Esophagus muscularis mucosa (tissue), 4 donors: Measurements from ENCODE around the gene CFAP221. TPM values are rescaled to one million over a fixed set of nuclear protein-coding genes. Genes with fewer than 3 reads are reported as not detected.

ENCODE experiments used
- DNase-seq: peaks from one replicate; pipeline ENCODE4 v3.0.0-alpha.2; 2017; ENCODE audit errors: extremely low spot score
- H3K27ac ChIP-seq, 4 donors: fragments of 200-600 bp; sonication (generic); replicated peaks in 1 of 4; 1 replicate in 3 of 4; 2 replicates in 1 of 4; pipeline ENCODE4 v1.5.1; 2016 to 2019; ENCODE audit warnings: mild to moderate bottlenecking in 1 of 4
- H3K27me3 ChIP-seq, 4 donors: fragments of 200-600 bp; sonication (generic); one replicate each; pipeline versions ENCODE4 v1.5.1 to v1.6.0; 2016 to 2019
- H3K36me3 ChIP-seq, 4 donors: fragments of 200-600 bp; sonication (generic); one replicate each; pipeline ENCODE4 v1.5.1; 2016 to 2019
- H3K4me1 ChIP-seq, 4 donors: fragments of 200-600 bp; sonication (generic); one replicate each; pipeline ENCODE4 v1.5.1; 2016 to 2019
- H3K4me3 ChIP-seq, 4 donors: fragments of 200-600 bp; sonication (generic); 1 replicate in 2 of 4; 2 replicates in 2 of 4; pipeline ENCODE4 v1.5.1; 2016 to 2019; ENCODE audit warnings: mild to moderate bottlenecking in 4 of 4, moderate library complexity in 1 of 4
- H3K9me3 ChIP-seq, 4 donors: fragments of 200-600 bp; sonication (generic); 1 replicate in 3 of 4; 2 replicates in 1 of 4; pipeline ENCODE4 v1.5.1; 2016 to 2019
- EP300 ChIP-seq: sonication (generic); formaldehyde crosslinking; IDR thresholded peaks from one replicate; pipeline ENCODE4 v1.6.1; 2017; ENCODE audit warnings: antibody characterized with exemption
- POLR2A ChIP-seq: fragments of 450-650 bp; IDR thresholded peaks from one replicate; pipeline ENCODE4 v1.6.1; 2017; ENCODE audit warnings: antibody characterized with exemption, moderate library complexity, mild to moderate bottlenecking, low read depth
- POLR2AphosphoS5 ChIP-seq, 2 donors: sonication (generic); formaldehyde crosslinking; IDR thresholded peaks; one replicate each; pipeline ENCODE4 v1.6.1; 2017; ENCODE audit warnings: antibody characterized with exemption in 2 of 2
- WGBS: methylation state at CpG from one replicate; pipeline ENCODE4 v1.1.5; 2018; 5-methylcytosine and 5-hydroxymethylcytosine counted together
- intact Hi-C: fragments of 100-400 bp; cut with DNase I; formaldehyde crosslinking; loops from one replicate; pipeline ENCODE4 v1.15.1; 2023
- total RNA-seq, 4 donors: library from RNA; depleted of rRNA; stranded (reverse); fragments of >200 nt; gene quantifications; one replicate each; pipeline versions ENCODE4 v1.1.0 to v1.2.1, GENCODE V29; 2016
- TF ChIP-seq, protein P1 (sequence below), 3 experiments: fragments of 200-600 bp in 2 of 3; fragments of 450-650 bp in 1 of 3; sonication (generic) in 2 of 3; IDR thresholded peaks; one replicate each; pipeline ENCODE4 v1.5.1; 2017 to 2019; ENCODE audit warnings: antibody characterized with exemption in 3 of 3, mild to moderate bottlenecking in 2 of 3, moderate library complexity in 1 of 3

CFAP221 gene
- total RNA-seq, 4 donors from 2014 or later: 0.17 to 0.97 (median 0.29) TPM

DNA sequence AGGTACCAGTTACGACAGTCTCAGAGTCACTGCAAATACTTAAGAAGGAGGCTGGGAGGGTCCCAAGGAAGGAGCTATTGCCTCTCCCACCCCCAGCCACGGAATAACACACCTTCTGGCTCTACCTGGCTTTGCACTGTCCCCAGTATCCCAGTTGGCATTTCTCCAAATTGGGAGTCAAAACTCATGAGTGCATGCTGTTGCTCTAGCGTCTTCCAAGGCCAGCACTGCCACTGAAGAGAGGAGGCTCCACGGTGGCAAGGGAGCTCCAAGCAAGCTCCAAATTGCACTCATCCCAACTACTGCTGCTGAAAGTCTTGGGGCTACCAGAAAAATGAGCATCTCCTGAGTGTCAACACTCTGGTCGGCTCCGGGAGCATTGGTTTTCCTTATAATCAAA, 21.6 kb upstream of the CFAP221 start:
- peaks cover 0 to 40% (median 11%) of the 10 kb centered on the region in 4 donors for H3K27me3 ChIP-seq
- 71% methylated on average over 6 of the region's 6 CpGs for whole genome bisulfite sequencing
- TF ChIP-seq EP300 (no peak), POLR2A (no peak), POLR2AphosphoS5 (IDR thresholded peaks at IDR 0.05) (no peak)
- TF ChIP-seq, protein P1, sequence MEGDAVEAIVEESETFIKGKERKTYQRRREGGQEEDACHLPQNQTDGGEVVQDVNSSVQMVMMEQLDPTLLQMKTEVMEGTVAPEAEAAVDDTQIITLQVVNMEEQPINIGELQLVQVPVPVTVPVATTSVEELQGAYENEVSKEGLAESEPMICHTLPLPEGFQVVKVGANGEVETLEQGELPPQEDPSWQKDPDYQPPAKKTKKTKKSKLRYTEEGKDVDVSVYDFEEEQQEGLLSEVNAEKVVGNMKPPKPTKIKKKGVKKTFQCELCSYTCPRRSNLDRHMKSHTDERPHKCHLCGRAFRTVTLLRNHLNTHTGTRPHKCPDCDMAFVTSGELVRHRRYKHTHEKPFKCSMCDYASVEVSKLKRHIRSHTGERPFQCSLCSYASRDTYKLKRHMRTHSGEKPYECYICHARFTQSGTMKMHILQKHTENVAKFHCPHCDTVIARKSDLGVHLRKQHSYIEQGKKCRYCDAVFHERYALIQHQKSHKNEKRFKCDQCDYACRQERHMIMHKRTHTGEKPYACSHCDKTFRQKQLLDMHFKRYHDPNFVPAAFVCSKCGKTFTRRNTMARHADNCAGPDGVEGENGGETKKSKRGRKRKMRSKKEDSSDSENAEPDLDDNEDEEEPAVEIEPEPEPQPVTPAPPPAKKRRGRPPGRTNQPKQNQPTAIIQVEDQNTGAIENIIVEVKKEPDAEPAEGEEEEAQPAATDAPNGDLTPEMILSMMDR (IDR thresholded peaks at IDR 0.05): no peak
- H3K36me3 ChIP-seq: no peaks in the 10 kb centered on the region
- DNase-seq: peak; percentile 90
- H3K4me1 ChIP-seq: peaks cover 4 to 30% (median 21%) of the 10 kb centered on the region in 4 donors
- H3K9me3 ChIP-seq: no peaks in the 10 kb centered on the region
- intact Hi-C loops: no loop called here
- no peak overlapping the region for H3K4me3 ChIP-seq
- no peak overlapping the region for H3K27ac ChIP-seq

DNA sequence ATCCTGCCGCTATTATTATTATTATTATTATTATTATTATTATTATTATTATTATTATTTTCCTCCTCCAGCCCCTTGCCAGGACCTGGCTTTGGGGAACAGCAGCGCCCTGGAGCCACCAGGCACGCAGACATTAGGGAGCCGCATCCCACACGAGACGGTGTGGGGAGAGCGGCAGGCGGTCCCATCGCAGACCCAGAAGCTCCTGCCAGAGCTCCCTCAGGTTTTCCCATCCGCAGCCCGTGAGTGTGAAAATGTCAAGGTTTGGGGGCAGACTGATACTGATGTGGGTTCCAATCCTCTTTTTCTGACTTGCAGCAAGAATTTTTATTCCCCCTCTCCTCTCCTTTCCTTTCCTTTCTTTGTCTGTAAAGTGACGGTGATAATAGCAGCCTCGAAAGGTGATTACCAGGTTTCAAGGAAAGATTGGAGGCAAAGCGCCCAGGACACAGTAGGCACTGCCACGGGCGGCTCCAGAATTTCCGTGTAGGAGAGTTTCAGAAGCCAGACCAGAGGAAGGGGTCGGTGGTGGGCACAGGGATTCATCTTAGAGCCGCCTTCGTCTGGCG, 20.8 kb upstream of the CFAP221 start:
- Histone ChIP-seq H3K4me3 (peak overlapping the region in 1 of 4 donors; percentile 20), H3K4me1 (peaks cover 4 to 30% (median 21%) of the 10 kb centered on the region in 4 donors), H3K27me3 (peaks cover 0 to 40% (median 11%) of the 10 kb centered on the region in 4 donors), H3K9me3 (no peaks in the 10 kb centered on the region), H3K36me3 (no peaks in the 10 kb centered on the region), H3K27ac (no peak overlapping the region)
- 7% methylated on average over 21 of the region's 21 CpGs for WGBS
- TF ChIP-seq EP300 (no peak), POLR2A (no peak), POLR2AphosphoS5 (IDR thresholded peaks at IDR 0.05) (no peak)
- TF ChIP-seq, protein P1 (IDR thresholded peaks at IDR 0.05): no peak
- intact Hi-C loops: no loop called here
- no peak for DNase-seq

DNA sequence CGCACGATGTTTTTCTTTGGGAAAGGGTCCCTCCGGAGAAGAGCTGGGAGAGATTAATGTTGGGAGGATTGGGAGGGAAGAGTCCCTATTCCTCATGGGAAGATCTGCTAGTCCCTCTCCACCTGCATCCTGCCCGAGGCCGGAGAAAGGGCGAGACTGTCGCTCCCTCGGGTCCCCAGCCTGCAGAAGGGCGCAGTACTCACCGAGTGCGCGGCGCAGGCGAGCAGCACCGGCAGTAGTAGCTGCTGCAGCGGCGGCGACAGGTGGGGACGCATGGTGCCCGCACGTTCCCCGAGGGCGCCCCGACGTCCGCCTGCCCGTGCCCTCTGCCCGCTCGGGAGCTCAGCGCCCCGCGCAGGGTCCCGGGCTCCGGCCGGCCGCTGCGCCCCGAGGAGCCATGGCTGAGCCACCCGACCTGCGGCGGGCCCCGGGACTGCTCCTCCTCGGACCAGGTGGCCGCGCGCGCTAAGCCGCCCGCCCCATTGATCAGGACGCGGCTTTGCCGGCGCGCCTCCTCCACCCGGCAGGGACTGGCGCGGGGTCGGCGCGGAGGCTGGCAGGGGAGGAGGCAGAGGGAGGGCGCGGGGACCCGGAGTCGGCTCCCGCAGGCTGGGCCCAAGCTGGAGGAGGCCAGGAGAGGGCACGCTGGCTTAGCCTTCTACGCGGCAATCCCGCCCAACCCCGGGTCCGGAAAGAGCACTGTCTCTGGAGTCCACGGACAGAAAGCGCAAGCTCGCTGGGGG, 20.1 kb upstream of the CFAP221 start, which contains the start of gene SCTR:
Gene SCTR (minus strand): TSS at position 532 of the 743 bp plus-strand sequence. CDS start 257 bp downstream, at position 275.
- Histone ChIP-seq H3K9me3 (no peaks in the 10 kb centered on the region), H3K36me3 (no peaks in the 10 kb centered on the region), H3K27ac (no peak within 1 kb of the TSS), H3K4me3 (peak within 1 kb of the TSS in 1 of 4 donors; percentile 20), H3K4me1 (peaks cover 4 to 30% (median 21%) of the 10 kb centered on the region in 4 donors), H3K27me3 (peaks cover 0 to 40% (median 11%) of the 10 kb centered on the region in 4 donors)
- intact Hi-C loops: no loop called here
- no peak for TF ChIP-seq EP300
- TF ChIP-seq, protein P1 (IDR thresholded peaks at IDR 0.05): no peak
- no peak for TF ChIP-seq POLR2AphosphoS5 (IDR thresholded peaks at IDR 0.05)
- TF ChIP-seq POLR2A: no peak
- WGBS: 16% methylated on average over 21 of the region's 74 CpGs
- peak; percentile 77 for DNase-seq

DNA sequence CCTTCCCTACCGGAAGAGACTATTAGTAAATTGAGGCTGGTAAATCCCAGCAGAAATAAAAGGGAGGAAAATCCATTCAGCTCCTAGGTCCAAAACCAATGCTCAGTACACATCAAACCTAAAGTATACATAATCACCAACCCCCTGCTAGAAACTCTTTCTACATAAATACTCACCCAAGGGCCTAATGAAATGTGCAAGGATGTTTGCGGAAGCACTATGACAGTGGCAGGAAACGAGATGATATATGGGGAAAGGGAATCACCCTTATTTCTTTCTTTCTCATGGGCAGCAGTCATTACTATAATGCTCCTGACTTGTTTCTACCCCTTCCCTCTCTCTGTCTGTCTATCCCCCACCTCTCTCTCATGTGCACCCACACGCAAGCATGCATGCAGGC, 18.6 kb upstream of the CFAP221 start:
- no peak for TF ChIP-seq POLR2A
- no peak for TF ChIP-seq EP300
- TF ChIP-seq POLR2AphosphoS5 (IDR thresholded peaks at IDR 0.05): no peak
- TF ChIP-seq, protein P1 (IDR thresholded peaks at IDR 0.05): no peak
- intact Hi-C loops: no loop called here
- 77% methylated on average over 4 of the region's 4 CpGs for WGBS
- no peak for DNase-seq
- Histone ChIP-seq H3K36me3 (no peaks in the 10 kb centered on the region), H3K4me1 (peaks cover 4 to 30% (median 21%) of the 10 kb centered on the region in 4 donors), H3K9me3 (no peaks in the 10 kb centered on the region), H3K27me3 (peaks cover 0 to 46% (median 11%) of the 10 kb centered on the region in 4 donors), H3K27ac (no peak overlapping the region), H3K4me3 (no peak overlapping the region)
